MCF 10A (cell line): ENCODE measurements around the gene ARHGEF3. TPM values are rescaled to one million over a fixed set of nuclear protein-coding genes. Genes with fewer than 3 reads are reported as not detected.

ENCODE experiments used
- BruUV-seq: library from RNA; stranded (reverse); fragments of 400-500 nt; replicated peaks from 2 replicates; lab custom pipeline; 2021; lab: Mats Ljungman, UMichigan
- CTCF ChIA-PET: fragments of 300-600 bp; sonication (Branson Sonifier 250); formaldehyde crosslinking; extraction: SDS; loops from one replicate; lab custom pipeline; 2021; ENCODE audit warnings: antibody characterized with exemption, inconsistent platforms; lab: Yijun Ruan, JAX
- POLR2A ChIA-PET: fragments of 300-600, 350-650 bp; sonication (Branson Sonifier 250); formaldehyde crosslinking; extraction: SDS; loops from one replicate; lab custom pipeline; 2020; ENCODE audit warnings: antibody characterized with exemption, inconsistent platforms; lab: Yijun Ruan, JAX
- DNase-seq: peaks from one replicate; pipeline ENCODE4 v3.0.0-alpha.2; 2018; ENCODE audit not compliant: unreplicated experiment
- H3K27ac Mint-ChIP-seq: one replicate; pipeline ENCODE4 v1.8.0; 2022; ENCODE audit warnings: mild to moderate bottlenecking, low read depth, mixed read lengths; ENCODE audit not compliant: unreplicated experiment
- H3K27me3 Mint-ChIP-seq: one replicate; pipeline ENCODE4 v1.8.0; 2022; ENCODE audit warnings: mixed read lengths; ENCODE audit not compliant: insufficient read depth, unreplicated experiment
- H3K36me3 Mint-ChIP-seq: one replicate; pipeline ENCODE4 v1.8.0; 2022; ENCODE audit warnings: mild to moderate bottlenecking, moderate library complexity, mixed read lengths; ENCODE audit not compliant: insufficient read depth, unreplicated experiment
- H3K4me1 Mint-ChIP-seq: one replicate; pipeline ENCODE4 v1.8.0; 2022; ENCODE audit warnings: mixed read lengths; ENCODE audit not compliant: insufficient read depth, unreplicated experiment
- H3K4me3 Mint-ChIP-seq: one replicate; pipeline ENCODE4 v1.8.0; 2022; ENCODE audit warnings: mild to moderate bottlenecking, moderate library complexity, mixed read lengths; ENCODE audit not compliant: unreplicated experiment
- H3K9me3 Mint-ChIP-seq: one replicate; pipeline ENCODE4 v1.8.0; 2022; ENCODE audit warnings: mixed read lengths; ENCODE audit not compliant: unreplicated experiment
- CTCF ChIP-seq: fragments of 200-600 bp; IDR thresholded peaks from one replicate; pipeline ENCODE4 v1.8.0; 2022; ENCODE audit warnings: antibody characterized with exemption, mild to moderate bottlenecking; ENCODE audit not compliant: unreplicated experiment
- intact Hi-C: fragments of 100-400 bp; cut with micrococcal nuclease; formaldehyde crosslinking; loops from 2 replicates; pipeline ENCODE4 v1.14.1; 2022
- total RNA-seq: library from RNA; stranded (reverse); gene quantifications from 2 replicates; pipeline ENCODE4 v1.2.3, GENCODE V29; 2022

ARHGEF3 gene
- total RNA-seq, 1 experiment from 2014 or later: 10.6 TPM

- Mint-ChIP-seq H3K27me3 (no peaks in the 10 kb centered on the region), H3K4me1 (peaks cover 13% of the 10 kb centered on the region), H3K27ac (no peak overlapping the region), H3K36me3 (no peaks in the 10 kb centered on the region), H3K4me3 (no peak overlapping the region), H3K9me3 (no peaks in the 10 kb centered on the region)
- intact Hi-C loops: no loop called here
- TF ChIP-seq CTCF: no peak
- DNase-seq: no peak
- ChIA-PET CTCF (no interaction called here), POLR2A (no interaction called here)
- BruUV-seq: no TSS peak
Observed at GRCh38 chr3:56831572-56831971, 29.8 kb upstream of the ARHGEF3 start.

GRCh38 chr3:56830884-56831283, 29.1 kb upstream of the ARHGEF3 start:
- Mint-ChIP-seq H3K36me3 (no peaks in the 10 kb centered on the region), H3K4me1 (peaks cover 6% of the 10 kb centered on the region), H3K27ac (no peak overlapping the region), H3K27me3 (no peaks in the 10 kb centered on the region), H3K9me3 (no peaks in the 10 kb centered on the region), H3K4me3 (no peak overlapping the region)
- no TSS peak for BruUV-seq
- intact Hi-C loops: no loop called here
- no peak for TF ChIP-seq CTCF
- no peak for DNase-seq
- ChIA-PET POLR2A (no interaction called here), CTCF (interaction anchor here (0.8 kb wide), 1 partner anchor 157 kb away, joined by 4 read pairs; no protein-coding TSS in a partner anchor)

- BruUV-seq: no TSS peak
- H3K4me3 Mint-ChIP-seq: no peak overlapping the region
- no peaks in the 10 kb centered on the region for H3K4me1 Mint-ChIP-seq
- TF ChIP-seq CTCF: no peak
- no peak overlapping the region for H3K27ac Mint-ChIP-seq
- DNase-seq: no peak
- no peaks in the 10 kb centered on the region for H3K36me3 Mint-ChIP-seq
- POLR2A ChIA-PET: interaction anchor here (0.9 kb wide), 1 partner anchor 12 kb away, joined by 3 read pairs; no protein-coding TSS in a partner anchor
- CTCF ChIA-PET: interaction anchor here (0.6 to 1.0 kb wide), 2 partner anchors 71 to 166 kb away, joined by 3 to 8 read pairs; no protein-coding TSS in a partner anchor
- H3K27me3 Mint-ChIP-seq: no peaks in the 10 kb centered on the region
- H3K9me3 Mint-ChIP-seq: no peaks in the 10 kb centered on the region
- intact Hi-C loops: no loop called here
Observed at GRCh38 chr3:56829533-56829932, 27.8 kb upstream of the ARHGEF3 start.

- H3K9me3 Mint-ChIP-seq: no peaks in the 10 kb centered on the region
Observed at GRCh38 chr3:56826831-56827722, 25.3 kb upstream of the ARHGEF3 start.

More at GRCh38 chr3:56826831-56827722, 25.3 kb upstream of the ARHGEF3 start:
- H3K36me3 Mint-ChIP-seq: no peaks in the 10 kb centered on the region
- TF ChIP-seq CTCF: no peak
- H3K4me1 Mint-ChIP-seq: peaks cover 4% of the 10 kb centered on the region
- no peak overlapping the region for H3K4me3 Mint-ChIP-seq
- peak; percentile 63 for DNase-seq
- ChIA-PET CTCF (interaction anchor here (0.6 to 2.2 kb wide), 2 partner anchors 12 to 25 kb away, joined by 4 to 8 read pairs; partner anchors contain the start of gene ARHGEF3), POLR2A (no interaction called here)
- no peaks in the 10 kb centered on the region for H3K27me3 Mint-ChIP-seq
- intact Hi-C loops: no loop called here
- BruUV-seq: no TSS peak
- H3K27ac Mint-ChIP-seq: no peak overlapping the region
